CMK (cell line): ENCODE measurements around the gene CD164L2.

Source experiments
- DNase-seq: peaks from one replicate; pipeline ENCODE4 v3.0.0-alpha.2; 2010; ENCODE audit warnings: low read depth

CD164L2 gene

DNA sequence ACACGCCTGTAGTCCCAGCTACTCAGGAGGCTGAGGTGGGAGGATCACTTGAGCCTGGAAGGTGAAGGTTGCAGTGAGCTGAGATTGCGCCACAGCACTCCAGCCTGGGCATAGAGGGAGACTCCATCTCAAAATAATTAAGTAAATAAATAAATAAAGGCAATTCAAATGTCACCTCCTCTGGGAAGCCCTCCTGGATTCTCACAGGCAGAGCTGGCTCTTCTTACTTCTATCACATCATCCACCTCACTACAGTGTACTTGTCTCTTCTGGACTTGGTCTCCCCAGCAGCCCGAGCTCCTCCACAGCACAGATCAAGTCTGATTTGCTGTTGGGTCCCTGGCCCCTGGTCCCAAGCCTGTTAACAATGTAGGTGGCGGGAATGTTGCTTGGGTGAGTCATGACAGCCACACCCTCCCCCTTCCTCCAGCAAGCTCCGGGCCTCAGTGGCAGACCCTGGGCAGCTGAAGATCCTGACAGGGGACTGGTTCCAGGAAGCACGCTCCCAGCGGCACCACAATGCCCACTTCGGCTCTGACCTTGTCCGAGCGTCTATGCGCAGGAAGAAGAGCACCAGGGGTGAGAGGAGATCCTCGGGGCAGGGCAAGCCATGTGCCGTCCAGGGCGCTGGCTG lies 36.0 kb downstream of the CD164L2 start:
- no peak for DNase-seq

DNA sequence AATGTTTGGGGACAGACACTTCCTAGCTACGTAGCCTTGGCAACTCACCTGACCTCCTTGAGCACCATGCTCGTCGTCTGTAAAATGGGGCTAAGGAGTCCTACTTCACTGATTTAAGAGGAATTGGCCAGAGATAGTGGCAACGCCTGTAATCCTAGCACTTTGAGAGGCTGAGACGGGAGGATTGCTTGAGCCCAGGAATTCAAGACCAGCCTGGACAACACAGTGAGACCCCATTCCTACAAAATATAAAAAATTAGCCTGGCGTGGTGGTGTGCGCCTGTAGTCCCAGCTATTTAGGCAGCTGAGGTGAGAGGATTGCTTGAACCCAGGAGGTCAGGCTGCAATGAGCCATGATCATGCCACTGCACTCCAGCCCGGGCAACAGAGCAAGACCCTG lies 36.8 kb downstream of the CD164L2 start:
- DNase-seq = no peak

DNA sequence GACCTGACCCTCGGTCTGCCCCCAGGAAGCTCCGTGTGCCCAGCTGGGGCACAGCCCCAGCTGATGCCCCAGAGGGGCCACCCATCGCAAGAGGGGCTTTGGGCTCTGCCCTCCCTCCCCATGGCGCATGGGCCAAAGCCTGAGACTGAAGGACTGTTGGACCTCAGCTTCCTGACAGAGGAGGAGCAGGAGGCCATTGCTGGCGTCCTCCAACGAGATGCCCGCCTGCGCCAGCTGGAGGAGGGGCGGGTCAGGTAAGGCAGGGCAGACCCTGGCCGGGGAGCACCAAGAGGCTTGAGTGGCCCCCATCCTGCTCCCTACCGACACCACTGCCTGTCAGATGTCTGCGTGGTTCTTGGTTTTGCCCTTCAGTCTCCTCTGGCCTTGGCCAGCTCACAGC lies 37.9 kb downstream of the CD164L2 start:
- no peak for DNase-seq

- no peak for DNase-seq
Measured at GRCh38 chr1:27343639-27344025, 39.5 kb downstream of the CD164L2 start.

DNA sequence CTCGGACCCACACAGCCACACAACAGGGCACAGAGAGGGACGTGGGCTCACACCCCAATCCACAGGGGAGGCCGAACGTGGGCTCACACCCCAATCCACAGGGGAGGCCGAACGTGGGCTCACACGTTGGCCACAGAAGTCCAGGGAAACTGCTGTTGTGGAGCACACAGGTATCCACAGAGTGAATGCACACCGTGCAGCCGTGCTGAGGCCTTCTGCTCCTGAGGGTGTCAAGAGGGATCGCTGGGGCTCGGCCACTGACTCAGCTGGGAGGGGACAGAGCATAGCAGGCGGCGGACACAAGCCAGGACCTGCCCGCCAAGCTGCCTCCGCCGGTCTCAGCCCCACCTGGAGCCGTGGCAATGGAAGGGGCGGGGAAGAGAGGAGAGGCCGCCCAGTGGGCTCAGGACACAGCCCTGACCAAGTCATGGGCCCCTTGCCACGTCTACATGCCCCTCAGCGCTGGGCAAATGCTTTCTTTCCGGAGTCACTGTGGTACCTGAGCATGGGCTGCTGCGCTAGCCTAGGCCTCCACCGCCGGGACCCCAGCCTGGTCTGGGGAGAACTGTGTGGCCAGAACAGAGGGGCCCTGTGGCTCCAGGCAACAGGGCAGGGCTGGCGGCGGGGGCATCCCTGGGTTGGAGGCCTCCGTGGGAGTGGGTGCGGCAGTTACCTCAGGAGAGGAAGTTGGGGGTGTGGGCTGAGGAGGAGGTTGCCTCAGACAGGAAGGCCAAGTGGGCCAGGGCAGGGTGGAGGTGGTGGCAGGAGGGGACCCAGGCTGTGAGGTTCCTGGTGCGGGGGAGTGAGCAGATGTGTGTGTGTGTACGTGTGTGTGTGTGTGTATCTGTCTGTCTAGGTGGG lies 40.1 kb downstream of the CD164L2 start:
- peak; percentile 95 for DNase-seq

DNA sequence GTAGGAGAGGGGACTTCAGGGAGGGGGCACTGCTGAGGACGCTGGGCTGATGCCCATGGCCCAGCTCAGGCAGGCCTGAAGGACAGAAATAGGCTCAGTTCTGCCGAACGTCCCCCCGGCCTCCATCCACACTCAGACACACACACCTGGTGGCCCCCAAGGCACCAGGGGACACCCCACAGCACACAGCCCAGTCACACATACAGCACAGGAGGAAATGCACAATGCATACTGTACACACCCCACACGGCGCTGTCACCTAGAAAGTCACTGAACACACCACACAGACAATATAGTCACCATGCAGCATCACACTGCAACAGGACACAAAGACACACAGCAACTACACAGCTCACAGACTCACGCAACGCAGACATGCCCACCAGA lies 40.7 kb downstream of the CD164L2 start:
- DNase-seq = no peak

GRCh38 chr1:27341525-27342252 lies 41.4 kb downstream of the CD164L2 start, which contains the start of gene SYTL1:
TSS of gene SYTL1 (plus strand) at chr1:27342022. CDS start at chr1:27345335, 3,313 bp downstream.
- peak; percentile 64 for DNase-seq

GRCh38 chr1:27339213-27339612 lies 43.9 kb downstream of the CD164L2 start:
- no peak for DNase-seq

DNA sequence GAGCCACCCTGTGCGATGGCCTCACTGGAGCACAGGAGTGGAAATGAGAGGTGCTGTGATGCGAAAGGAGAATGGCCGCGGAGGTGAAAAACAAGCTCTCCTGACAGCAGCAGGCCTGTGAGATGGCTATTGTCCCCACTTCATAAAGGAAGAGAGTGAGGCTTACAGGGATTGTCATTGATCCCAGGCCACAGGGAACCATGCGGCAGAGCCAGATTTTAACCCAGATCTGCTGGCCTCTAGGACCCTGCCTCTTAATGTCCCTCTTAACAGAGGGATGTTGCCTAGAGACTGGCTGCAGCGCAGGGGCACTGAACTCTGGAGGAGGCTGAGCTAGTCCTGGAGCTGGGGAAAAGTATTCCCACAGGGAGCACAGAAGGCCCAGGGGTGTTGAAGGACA lies 44.4 kb downstream of the CD164L2 start:
- DNase-seq = no peak

DNA sequence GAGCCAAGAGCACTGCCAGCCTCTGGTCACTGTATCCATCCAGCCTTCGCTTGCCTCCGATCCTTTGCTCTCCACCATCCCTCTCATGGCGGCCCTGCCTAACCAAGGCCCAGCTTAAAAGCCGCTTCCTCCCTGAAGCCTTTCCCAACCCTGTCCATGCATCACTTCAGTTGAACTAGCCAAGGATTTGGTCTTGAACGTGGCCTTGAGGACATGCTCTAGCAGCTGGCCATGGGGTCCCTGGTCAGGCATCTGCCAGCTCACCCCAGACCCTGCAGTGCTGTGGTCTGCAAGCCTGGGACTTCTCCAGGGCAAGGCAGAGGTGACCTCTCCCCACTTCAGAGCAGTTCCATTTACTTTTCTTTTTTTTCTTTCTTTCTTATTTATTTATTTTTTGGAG lies 46.4 kb downstream of the CD164L2 start:
- no peak for DNase-seq

DNA sequence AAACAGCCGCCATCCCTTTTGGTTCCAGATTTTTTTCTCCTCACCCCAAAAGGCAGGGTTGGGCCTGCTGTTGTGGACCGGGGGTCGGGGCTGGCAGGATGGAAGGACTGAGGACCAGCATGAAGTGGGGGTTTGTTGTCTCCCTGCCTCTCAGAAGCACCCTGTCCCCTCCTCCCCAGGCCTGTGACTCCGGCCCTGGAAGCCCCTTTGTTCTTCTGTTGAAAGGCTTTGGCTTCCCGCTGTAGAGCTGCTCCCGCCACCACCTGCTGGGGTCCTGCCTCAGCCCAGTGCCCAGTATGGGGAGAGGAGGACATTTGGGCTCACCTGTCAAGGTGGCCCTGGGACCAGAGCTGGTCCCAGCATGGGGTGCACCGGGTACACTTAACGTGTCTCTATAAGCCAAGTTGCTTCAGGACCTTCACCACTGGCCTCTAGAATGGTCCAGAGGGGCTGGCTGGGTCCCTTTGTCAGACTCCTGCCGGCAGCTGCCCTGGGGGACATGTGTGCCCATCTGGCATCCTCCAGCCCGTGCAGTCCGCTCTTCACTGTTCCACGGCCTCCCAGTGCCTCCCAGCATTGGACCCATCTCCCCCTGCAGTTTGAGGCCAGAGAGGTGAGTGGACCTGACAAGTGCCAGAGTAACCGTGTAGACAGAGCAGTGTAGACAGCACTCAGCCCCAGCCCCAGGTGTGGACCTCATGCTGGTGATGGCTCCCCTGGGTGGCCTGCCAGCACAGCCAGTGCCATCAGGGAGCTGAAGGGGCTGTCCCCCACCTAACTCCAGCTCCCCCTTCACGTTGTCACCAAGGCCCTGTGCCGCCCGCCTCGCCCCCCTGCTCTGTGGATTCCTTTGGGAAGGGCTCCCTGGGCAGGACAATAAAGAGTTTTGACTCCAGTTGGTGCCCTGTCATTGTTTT lies 47.4 kb downstream of the CD164L2 start:
- no peak for DNase-seq

GRCh38 chr1:27333717-27334279 lies 49.3 kb downstream of the CD164L2 start:
- no peak for DNase-seq

- DNase-seq = no peak
Measured at GRCh38 chr1:27332536-27333281, 50.4 kb downstream of the CD164L2 start.

- no peak for DNase-seq
Measured at GRCh38 chr1:27331922-27332321, 51.2 kb downstream of the CD164L2 start.

GRCh38 chr1:27331426-27331825 lies 51.7 kb downstream of the CD164L2 start:
- DNase-seq = no peak

- no peak for DNase-seq
Measured at GRCh38 chr1:27330786-27331185, 52.3 kb downstream of the CD164L2 start.
